Endothelial cell of umbilical vein (primary cell): ENCODE measurements around the gene ADRA2A. TPM values are rescaled to one million over a fixed set of nuclear protein-coding genes. Genes with fewer than 3 reads are reported as not detected.

Source experiments
- BruUV-seq: library from RNA; stranded (reverse); fragments of 400-500 nt; replicated peaks from 2 replicates; lab custom pipeline; 2021; lab: Mats Ljungman, UMichigan
- CTCF ChIA-PET: fragments of 300-600, 350-600 bp; sonication (Branson Sonifier 250); formaldehyde crosslinking; loops from one replicate; lab custom pipeline; 2021; ENCODE audit warnings: antibody characterized with exemption, inconsistent platforms; lab: Charles Lee
- POLR2A ChIA-PET: fragments of 300-600, 350-600 bp; sonication (Branson Sonifier 250); formaldehyde crosslinking; loops from one replicate; lab custom pipeline; 2021; ENCODE audit warnings: antibody characterized with exemption, inconsistent platforms; lab: Charles Lee
- DNase-seq: peaks from one replicate; pipeline ENCODE4 v3.0.0-alpha.2; 2011; ENCODE audit warnings: low read depth, low spot score
- FAIRE-seq: peaks from 2 replicates; lab custom pipeline; 2011; peaks lifted over from hg19 to GRCh38; lab: Jason Lieb, UNC
- H2AFZ ChIP-seq: 2 replicates; pipeline ENCODE4 v1.6.0; 2012; ENCODE audit warnings: low read depth, low read length, control low read depth, inconsistent platforms
- H3K27ac ChIP-seq: 2 replicates; pipeline ENCODE4 v1.5.1; 2011; ENCODE audit warnings: low read depth, mild to moderate bottlenecking, control low read depth, low read length, moderate library complexity; ENCODE audit not compliant: insufficient read depth
- H3K27me3 ChIP-seq, 2 experiments: 2 replicates each; pipeline versions ENCODE4 v1.6.0 to v1.6.1; 2011; ENCODE audit warnings: low read length in 2 of 2, mixed read lengths in 1 of 2; ENCODE audit not compliant: control insufficient read depth in 2 of 2, insufficient read depth in 2 of 2
- H3K36me3 ChIP-seq, 2 experiments: 2 replicates in 1 of 2; 3 replicates in 1 of 2; pipeline ENCODE4 v1.5.1; 2011; ENCODE audit warnings: low read length in 2 of 2, mild to moderate bottlenecking in 1 of 2, moderate library complexity in 1 of 2; ENCODE audit not compliant: control insufficient read depth in 2 of 2, insufficient read depth in 2 of 2; ENCODE audit errors: extremely low read depth in 1 of 2
- H3K4me1 ChIP-seq: 3 replicates; pipeline ENCODE4 v1.5.1; 2011; ENCODE audit warnings: mild to moderate bottlenecking, low read length; ENCODE audit not compliant: control insufficient read depth, insufficient read depth; ENCODE audit errors: extremely low read depth
- H3K4me2 ChIP-seq: 2 replicates; pipeline ENCODE4 v1.6.1; 2011; ENCODE audit warnings: low read length, control low read depth, mixed read lengths; ENCODE audit not compliant: insufficient read depth
- H3K4me3 ChIP-seq, 3 experiments: fragments of 200-600 bp in 1 of 3; sonication (generic), shearing (Covaris generic) in 1 of 3; replicated peaks in 1 of 3; 2 replicates each; pipeline ENCODE4 v1.5.1; 2011 to 2016; ENCODE audit warnings: control low read depth in 3 of 3, low read length in 3 of 3, mild to moderate bottlenecking in 2 of 3, inconsistent platforms in 1 of 3, low read depth in 1 of 3, moderate library complexity in 1 of 3; ENCODE audit not compliant: insufficient read depth in 1 of 3
- H3K79me2 ChIP-seq: 2 replicates; pipeline ENCODE4 v1.6.0; 2012; ENCODE audit warnings: low read length, inconsistent platforms; ENCODE audit not compliant: control insufficient read depth, insufficient read depth
- H3K9ac ChIP-seq: replicated peaks from 2 replicates; pipeline ENCODE3; 2011; ENCODE audit warnings: low read length, control low read depth; ENCODE audit not compliant: insufficient read depth; ENCODE audit errors: extremely low read depth
- H3K9me1 ChIP-seq: replicated peaks from 3 replicates; pipeline ENCODE4 v1.6.0; 2011; ENCODE audit warnings: mild to moderate bottlenecking, low read length; ENCODE audit not compliant: control insufficient read depth, insufficient read depth; ENCODE audit errors: extremely low read depth
- H3K9me3 ChIP-seq: replicated peaks from 2 replicates; pipeline ENCODE4 v1.5.1; 2012; ENCODE audit warnings: low read length, inconsistent platforms; ENCODE audit not compliant: control insufficient read depth, insufficient read depth
- H4K20me1 ChIP-seq: replicated peaks from 2 replicates; pipeline ENCODE3; 2011; ENCODE audit warnings: mild to moderate bottlenecking, low read length; ENCODE audit not compliant: control insufficient read depth, insufficient read depth; ENCODE audit errors: extremely low read depth
- CTCF ChIP-seq, 2 donors: IDR thresholded peaks; 1 replicate in 1 of 2; 2 replicates in 1 of 2; pipeline ENCODE4 v1.5.1; 2011; ENCODE audit warnings: low read length in 2 of 2, mild to moderate bottlenecking in 2 of 2, moderate library complexity in 2 of 2, control low read depth in 1 of 2, inconsistent platforms in 1 of 2, low read depth in 1 of 2; ENCODE audit not compliant: insufficient read depth in 1 of 2; ENCODE audit errors: extremely low read depth in 1 of 2
- EZH2 ChIP-seq: IDR thresholded peaks from 2 replicates; pipeline ENCODE4 v1.6.1; 2012; ENCODE audit warnings: borderline replicate concordance, low read depth, mild to moderate bottlenecking, moderate library complexity, low read length, inconsistent platforms; ENCODE audit not compliant: severe bottlenecking
- FOS ChIP-seq: IDR thresholded peaks from 2 replicates; pipeline ENCODE4 v1.6.1; 2011; ENCODE audit warnings: mild to moderate bottlenecking, low read length, moderate library complexity, borderline replicate concordance; ENCODE audit not compliant: insufficient read depth
- GATA2 ChIP-seq: IDR thresholded peaks from 2 replicates; pipeline ENCODE4 v1.7.0; 2011; ENCODE audit warnings: low read depth, mild to moderate bottlenecking, moderate library complexity, mixed read lengths, low read length; ENCODE audit not compliant: insufficient read length, insufficient read depth
- JUN ChIP-seq: IDR thresholded peaks from 2 replicates; pipeline ENCODE4 v1.6.1; 2011; ENCODE audit warnings: borderline replicate concordance, low read depth; ENCODE audit not compliant: insufficient read length, insufficient read depth
- MAX ChIP-seq: IDR thresholded peaks from 2 replicates; pipeline ENCODE4 v1.6.1; 2011; ENCODE audit not compliant: insufficient read depth, insufficient read length
- MYC ChIP-seq: IDR thresholded peaks from one replicate; pipeline ENCODE4 v1.6.1; 2011; ENCODE audit warnings: mild to moderate bottlenecking, low read depth, low read length
- POLR2A ChIP-seq: IDR thresholded peaks from 2 replicates; pipeline ENCODE4 v1.6.1; 2012; ENCODE audit warnings: low read depth, mild to moderate bottlenecking, control low read depth, low read length
- POLR2AphosphoS5 ChIP-seq: IDR thresholded peaks from 2 replicates; pipeline ENCODE4 v1.6.1; 2012; ENCODE audit warnings: low read depth, mild to moderate bottlenecking, control low read depth, low read length, moderate library complexity; ENCODE audit not compliant: insufficient read depth
- dilution Hi-C: fragments of 300-500 bp; cut with MboI; formaldehyde crosslinking; loops from one replicate; pipeline ENCODE4 v1.15.0; 2019; ENCODE audit warnings: low sequenced_read_pairs; ENCODE audit not compliant: extremely low pct_ligation_motif_present
- intact Hi-C: fragments of 100-400 bp; cut with micrococcal nuclease; formaldehyde crosslinking; loops from one replicate; pipeline ENCODE4 v1.10.0; 2022
- polyA plus RNA-seq, 4 experiments: library from polyadenylated mRNA; depleted of rRNA in 3 of 4; stranded (reverse) in 3 of 4; unstranded in 1 of 4; fragments of >200 nt; gene quantifications; 2 replicates each; pipeline versions ENCODE4 v1.2.1 to v1.2.3, GENCODE V29; 2011 to 2012; ENCODE audit warnings: missing spikeins in 1 of 4
- total RNA-seq: library from RNA; stranded (reverse); gene quantifications from 2 replicates; pipeline ENCODE4 v1.2.3, GENCODE V29; 2021

Gene ADRA2A
- total and polyA plus RNA-seq, 2 donors (not counting 3 experiments of a cell fraction or from before 2014, with no cell fraction given) = 0.03 TPM; not detected in 1

DNA sequence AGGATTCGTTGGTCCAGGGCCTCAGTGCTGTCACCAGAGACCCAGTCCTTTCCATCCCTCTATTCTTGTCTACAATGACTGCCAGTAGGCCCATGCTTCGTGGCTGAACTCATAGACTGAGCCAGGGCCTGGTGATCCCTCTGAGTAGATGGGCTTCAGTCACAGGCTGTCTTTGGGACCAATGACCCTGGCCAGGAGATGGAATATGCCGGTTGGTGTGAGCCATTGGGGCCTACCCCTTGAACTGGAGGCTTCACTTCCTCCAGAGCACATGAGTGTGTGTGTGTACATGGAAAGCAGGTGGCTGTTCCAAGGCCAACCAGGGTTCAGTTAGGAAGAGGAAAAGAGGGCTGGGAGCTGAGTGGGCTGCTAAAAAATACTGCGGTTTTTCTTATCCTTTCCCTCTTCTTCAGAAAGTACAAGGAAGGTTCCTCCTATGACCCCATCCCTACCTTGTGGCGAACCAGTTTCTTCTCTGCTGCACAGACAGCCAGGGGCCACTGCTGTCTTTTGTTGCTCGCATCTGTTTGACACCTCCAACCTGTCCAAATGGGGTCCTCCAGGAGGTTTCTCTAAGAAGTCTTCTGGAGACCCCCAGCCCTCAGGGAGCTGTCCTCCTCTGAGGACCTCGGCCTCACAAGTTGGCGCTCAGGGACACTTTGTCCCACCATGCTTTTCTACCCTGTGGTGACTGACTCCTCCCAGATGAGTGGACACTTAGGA is 36.6 kb downstream of the ADRA2A start:
- H3K4me3 ChIP-seq = no peak overlapping the region
- FAIRE-seq = no peak
- intact Hi-C loops (no loop called here), dilution Hi-C loops (no loop called here)
- no peak for DNase-seq
- TF ChIP-seq CTCF (IDR thresholded peaks at IDR 0.05; ENCODE audit: extremely low read depth in 1 of 2, insufficient read depth in 1 of 2, low read depth in 1 of 2, low read length in 2 of 2) (no peak), EZH2 (no peak), MAX (no peak), MYC (no peak), FOS (no peak), GATA2 (no peak), POLR2A (no peak), POLR2AphosphoS5 (no peak), JUN (no peak)
- H3K9ac ChIP-seq = no peak overlapping the region
- CTCF ChIA-PET = no interaction called here
- H3K4me1 ChIP-seq = no peaks in the 10 kb centered on the region
- POLR2A ChIA-PET = no interaction called here
- no peak overlapping the region for H3K27ac ChIP-seq
- H3K36me3 ChIP-seq = no peaks in the 10 kb centered on the region
- no TSS peak for BruUV-seq
- H3K9me1 ChIP-seq = no peaks in the 10 kb centered on the region
- H4K20me1 ChIP-seq = no peaks in the 10 kb centered on the region
- no peak overlapping the region for H3K4me2 ChIP-seq
- no peaks in the 10 kb centered on the region for H3K9me3 ChIP-seq
- H2AFZ ChIP-seq = no peak overlapping the region
- H3K79me2 ChIP-seq = no peaks in the 10 kb centered on the region
- H3K27me3 ChIP-seq = no peaks in the 10 kb centered on the region
